HepG2 (cell line): ENCODE results near the gene ULK4. TPM values are rescaled to one million over a fixed set of nuclear protein-coding genes. Genes with fewer than 3 reads are reported as not detected.

Source experiments
- ARID4A ChIP-seq: sonication (generic); formaldehyde crosslinking; IDR thresholded peaks from 2 replicates; pipeline ENCODE4 v1.5.0; 2020; ENCODE audit warnings: mild to moderate bottlenecking, missing genetic modification reagents, borderline replicate concordance
- DPF2 ChIP-seq: sonication (generic); formaldehyde crosslinking; IDR thresholded peaks from 2 replicates; pipeline ENCODE4 v1.4.0; 2020; ENCODE audit warnings: mild to moderate bottlenecking, low read depth, missing genetic modification reagents, borderline replicate concordance
- DRAP1 ChIP-seq: IDR thresholded peaks from 2 replicates; pipeline ENCODE4 v1.6.1; 2016; ENCODE audit warnings: missing genetic modification reagents, missing compliant biosample characterization
- FOXA3 ChIP-seq: IDR thresholded peaks from 2 replicates; pipeline ENCODE4 v1.6.1; 2016; ENCODE audit warnings: missing genetic modification reagents, missing compliant biosample characterization
- GABPB1 ChIP-seq: IDR thresholded peaks from 2 replicates; pipeline ENCODE4 v1.6.1; 2016; ENCODE audit warnings: mild to moderate bottlenecking, missing genetic modification reagents, moderate library complexity, missing compliant biosample characterization
- HOMEZ ChIP-seq: IDR thresholded peaks from 2 replicates; pipeline ENCODE4 v1.6.1; 2016; ENCODE audit warnings: low read depth
- MTA1 ChIP-seq: sonication (generic); formaldehyde crosslinking; IDR thresholded peaks from 2 replicates; pipeline ENCODE4 v1.4.0; 2020; ENCODE audit warnings: missing genetic modification reagents, mild to moderate bottlenecking, borderline replicate concordance
- POLR2A ChIP-seq, 2 experiments: IDR thresholded peaks; 2 replicates each; pipeline ENCODE4 v1.6.1; 2011; ENCODE audit warnings: low read depth in 2 of 2, low read length in 2 of 2, mild to moderate bottlenecking in 1 of 2, moderate library complexity in 1 of 2; ENCODE audit not compliant: insufficient read depth in 1 of 2
- RFX5 ChIP-seq: IDR thresholded peaks from 2 replicates; pipeline ENCODE4 v1.6.1; 2011; ENCODE audit warnings: low read depth, low read length, improper control_type of control experiment
- STAG1 ChIP-seq: sonication (generic); formaldehyde crosslinking; IDR thresholded peaks from 2 replicates; pipeline ENCODE4 v1.4.0; 2020; ENCODE audit warnings: missing genetic modification reagents
- TGIF2 ChIP-seq: IDR thresholded peaks from 2 replicates; pipeline ENCODE4 v1.6.1; 2016; ENCODE audit warnings: control low read depth, missing compliant biosample characterization
- ZBTB20 ChIP-seq: sonication (generic); formaldehyde crosslinking; IDR thresholded peaks from 2 replicates; pipeline ENCODE4 v1.8.1; 2023; ENCODE audit warnings: missing genetic modification reagents, low read depth, mild to moderate bottlenecking, borderline replicate concordance
- ZC3H4 ChIP-seq: sonication (generic); formaldehyde crosslinking; IDR thresholded peaks from 2 replicates; pipeline ENCODE4 v1.4.0; 2020; ENCODE audit warnings: missing genetic modification reagents, borderline replicate concordance
- ZNF20 ChIP-seq: sonication (generic); formaldehyde crosslinking; IDR thresholded peaks from 2 replicates; pipeline ENCODE4 v1.4.0; 2020; ENCODE audit warnings: mild to moderate bottlenecking, moderate library complexity, missing genetic modification reagents
- ZNF451 ChIP-seq: sonication (generic); formaldehyde crosslinking; IDR thresholded peaks from 2 replicates; pipeline ENCODE4 v1.5.0; 2020; ENCODE audit warnings: mild to moderate bottlenecking, missing genetic modification reagents
- ZNF598 ChIP-seq: sonication (generic); formaldehyde crosslinking; IDR thresholded peaks from 2 replicates; pipeline ENCODE4 v1.5.1; 2020; ENCODE audit warnings: mild to moderate bottlenecking, missing genetic modification reagents, borderline replicate concordance
- ZNF646 ChIP-seq: sonication (generic); formaldehyde crosslinking; IDR thresholded peaks from 2 replicates; pipeline ENCODE4 v1.9.0; 2021; ENCODE audit warnings: mild to moderate bottlenecking, missing genetic modification reagents
- ZNF720 ChIP-seq: sonication (generic); formaldehyde crosslinking; IDR thresholded peaks from 2 replicates; pipeline ENCODE4 v1.4.0; 2020; ENCODE audit warnings: missing genetic modification reagents
- polyA plus RNA-seq, 8 experiments: library from polyadenylated mRNA; depleted of rRNA in 3 of 8; stranded (reverse) in 7 of 8; unstranded in 1 of 8; fragments of >200 nt; fragmentation: Illumina TruSeq in 4 of 8; extraction: Trizol in 4 of 8; gene quantifications; 2 replicates each; pipeline versions ENCODE4 v1.2.1 to v1.2.3, GENCODE V29; 2011 to 2016; ENCODE audit warnings: low read depth in 4 of 8, missing spikeins in 1 of 8, mixed read lengths in 1 of 8; ENCODE audit not compliant: insufficient read depth in 1 of 8
- total RNA-seq, 5 experiments: library from RNA; depleted of rRNA; stranded (reverse); fragments of >200 nt; fragmentation: Illumina TruSeq; extraction: Trizol; gene quantifications; 2 replicates each; pipeline ENCODE4 v1.2.3, GENCODE V29; 2016; ENCODE audit warnings: low read depth in 1 of 5

ULK4 gene
- total and polyA plus RNA-seq, 2 of the 13 experiments (the other 11 are each of a cell fraction or from before 2014, with no cell fraction given): 6.7 to 11.8 TPM

- peak; percentile 37; the same call in 1 of the 2 replicates for TF ChIP-seq DRAP1
- TF ChIP-seq ZNF20 (CRISPR knock-in tag): no peak
- TF ChIP-seq MTA1 (CRISPR knock-in tag): no peak
- peak; percentile 74 for TF ChIP-seq HOMEZ
- TF ChIP-seq GABPB1 (CRISPR knock-in tag): no peak
- peak; percentile 64 for TF ChIP-seq FOXA3
- 0 out of 2 replicates have a peak, but pooled peaks have one; percentile 49 for TF ChIP-seq ZBTB20
- TF ChIP-seq STAG1 (CRISPR knock-in tag): peak; percentile 23; the same call in 1 of the 2 replicates
- peak in 1 of 2 experiments; percentile 48; a peak in 1 of 4 replicates for TF ChIP-seq POLR2A (IDR thresholded peaks at IDR 0.05; ENCODE audit: insufficient read depth in 1 of 2, low read depth in 2 of 2, low read length in 2 of 2)
- no peak for TF ChIP-seq ZNF646 (CRISPR knock-in tag)
- peak; percentile 27; the same call in 1 of the 2 replicates for TF ChIP-seq DPF2
- TF ChIP-seq TGIF2 (CRISPR knock-in tag): peak; percentile 47; the same call in 1 of the 2 replicates
- TF ChIP-seq RFX5: no peak
- no peak for TF ChIP-seq ARID4A
- TF ChIP-seq ZC3H4 (CRISPR knock-in tag): no peak
- TF ChIP-seq ZNF451 (CRISPR knock-in tag): no peak
- no peak for TF ChIP-seq ZNF720 (CRISPR knock-in tag)
- TF ChIP-seq ZNF598 (CRISPR knock-in tag): 0 out of 2 replicates have a peak, but pooled peaks have one; percentile 30
Observed at GRCh38 chr3:41265823-41266273, 696.1 kb downstream of the ULK4 start (continued).
